IPS DF 6.9 (cell line): Measurements from ENCODE around the gene ARFIP2.

Experiments used
- DNase-seq: peaks from one replicate; pipeline ENCODE4 v3.0.0-alpha.2; 2013; ENCODE audit warnings: low read depth, low spot score
- H3K27ac ChIP-seq: one replicate; pipeline ENCODE4 v1.5.1; 2013; ENCODE audit warnings: low read length, control low read depth
- H3K27me3 ChIP-seq: 2 replicates; pipeline ENCODE4 v1.6.1; 2013; ENCODE audit warnings: mild to moderate bottlenecking, low read length; ENCODE audit not compliant: control insufficient read depth, insufficient read depth
- H3K36me3 ChIP-seq: 2 replicates; pipeline ENCODE4 v1.6.1; 2013; ENCODE audit warnings: low read length; ENCODE audit not compliant: control insufficient read depth, insufficient read depth
- H3K4me1 ChIP-seq: 2 replicates; pipeline ENCODE4 v1.6.1; 2013; ENCODE audit warnings: low read length; ENCODE audit not compliant: control insufficient read depth, insufficient read depth
- H3K4me3 ChIP-seq: 2 replicates; pipeline ENCODE4 v1.5.1; 2013; ENCODE audit warnings: mild to moderate bottlenecking, low read length
- H3K9me3 ChIP-seq: 2 replicates; pipeline ENCODE4 v1.6.1; 2013; ENCODE audit warnings: low read length, inconsistent platforms; ENCODE audit not compliant: control insufficient read depth, insufficient read depth
- WGBS: extraction: QIAGEN DNeasy Blood & Tissue Kit; methylation state at CpG from one replicate; pipeline ENCODE4 v1.1.7; 2013; ENCODE audit warnings: mixed read lengths, missing lambda C conversion rate; ENCODE audit not compliant: insufficient read length, insufficient coverage; 5-methylcytosine and 5-hydroxymethylcytosine counted together

ARFIP2 gene

DNA sequence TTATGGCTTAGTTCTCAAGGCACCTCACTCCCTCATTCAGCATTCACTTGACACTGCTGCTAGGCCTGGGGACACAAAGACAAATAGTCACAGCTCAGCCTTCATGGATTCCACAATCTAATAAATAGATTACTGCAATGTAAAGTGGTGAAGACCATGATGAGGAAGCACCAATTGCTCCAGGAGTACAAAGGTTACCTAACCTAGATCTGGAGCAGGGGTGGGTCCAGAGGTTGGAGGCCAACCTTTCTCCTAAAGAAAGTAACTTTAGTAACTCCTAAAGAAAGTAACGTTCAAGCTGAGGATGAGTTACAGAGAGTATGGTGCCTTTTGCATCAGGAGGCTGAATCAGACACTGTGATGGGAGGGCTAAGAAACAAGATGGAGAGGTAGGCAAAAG lies 11.5 kb downstream of the ARFIP2 start:
- no peak overlapping the region for H3K27ac ChIP-seq
- no peak for DNase-seq
- H3K9me3 ChIP-seq = no peaks in the 10 kb centered on the region
- H3K27me3 ChIP-seq = no peaks in the 10 kb centered on the region
- no CpG with 5 or more reads among the region's 1 CpG for WGBS
- H3K4me3 ChIP-seq = no peak overlapping the region
- H3K36me3 ChIP-seq = no peaks in the 10 kb centered on the region
- H3K4me1 ChIP-seq = peaks cover 2% of the 10 kb centered on the region; the same call in 1 of the 2 replicates

DNA sequence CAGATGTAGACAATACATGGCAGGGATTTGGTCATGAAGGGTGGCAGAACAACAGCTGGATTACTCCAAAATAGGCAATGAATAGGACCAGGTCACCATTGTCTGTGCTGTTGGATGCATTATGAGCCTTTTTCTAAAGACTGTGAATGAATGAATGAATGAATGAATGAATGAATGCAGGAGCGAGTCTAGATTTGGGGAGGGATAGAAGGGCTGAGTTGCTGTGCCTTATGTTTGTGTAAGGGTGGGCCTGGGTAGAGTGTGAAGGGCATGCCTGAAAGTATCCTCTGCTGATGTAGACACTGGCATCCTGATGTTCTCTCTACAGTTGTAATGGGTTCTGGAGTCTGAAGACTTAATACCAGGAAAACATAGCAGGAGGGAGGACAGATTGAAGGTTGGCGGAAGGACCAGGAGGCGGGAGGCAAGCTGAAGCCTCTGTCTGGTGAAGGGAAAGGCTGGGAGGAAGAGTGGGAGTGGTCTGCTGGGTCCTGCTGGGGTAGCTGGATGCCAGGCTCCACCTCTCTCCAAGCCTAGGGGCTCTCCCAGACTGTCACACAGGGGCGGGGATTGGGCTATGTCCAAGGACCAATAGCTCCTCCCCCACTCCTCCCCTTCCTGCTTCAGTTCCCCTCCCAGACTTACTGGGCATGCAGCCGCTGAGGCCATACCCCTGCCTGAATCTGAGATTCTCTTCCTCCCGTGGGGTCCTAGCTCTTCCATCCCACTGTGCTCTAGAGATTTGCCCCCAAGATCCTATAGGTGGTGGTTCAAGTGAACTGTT lies 12.2 kb downstream of the ARFIP2 start:
- DNase-seq = peak; percentile 99
- H3K9me3 ChIP-seq = no peaks in the 10 kb centered on the region
- no peaks in the 10 kb centered on the region for H3K27me3 ChIP-seq
- peaks cover 2% of the 10 kb centered on the region; the same call in 1 of the 2 replicates for H3K4me1 ChIP-seq
- WGBS = no CpG with 5 or more reads among the region's 6 CpGs
- H3K4me3 ChIP-seq = no peak overlapping the region
- H3K36me3 ChIP-seq = no peaks in the 10 kb centered on the region
- no peak overlapping the region for H3K27ac ChIP-seq

DNA sequence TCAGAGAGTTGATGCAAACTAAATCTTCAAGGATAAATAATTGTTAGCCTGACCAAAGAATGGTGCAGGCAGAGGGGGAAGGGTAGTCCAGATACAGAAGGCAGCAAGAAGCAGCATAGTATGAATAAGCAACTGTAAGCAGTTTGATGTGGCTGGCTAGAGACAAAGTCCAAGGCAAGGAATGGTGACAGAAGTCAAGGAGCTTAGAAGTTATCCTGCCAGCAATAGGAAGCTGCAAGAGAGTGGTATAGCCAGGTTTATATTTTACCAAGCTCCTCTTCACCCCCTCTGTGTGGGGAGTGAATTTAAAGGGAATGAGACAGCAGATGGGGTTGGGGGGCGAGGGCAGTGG lies 22.1 kb downstream of the ARFIP2 start:
- no CpG with 5 or more reads among the region's 1 CpG for WGBS

DNA sequence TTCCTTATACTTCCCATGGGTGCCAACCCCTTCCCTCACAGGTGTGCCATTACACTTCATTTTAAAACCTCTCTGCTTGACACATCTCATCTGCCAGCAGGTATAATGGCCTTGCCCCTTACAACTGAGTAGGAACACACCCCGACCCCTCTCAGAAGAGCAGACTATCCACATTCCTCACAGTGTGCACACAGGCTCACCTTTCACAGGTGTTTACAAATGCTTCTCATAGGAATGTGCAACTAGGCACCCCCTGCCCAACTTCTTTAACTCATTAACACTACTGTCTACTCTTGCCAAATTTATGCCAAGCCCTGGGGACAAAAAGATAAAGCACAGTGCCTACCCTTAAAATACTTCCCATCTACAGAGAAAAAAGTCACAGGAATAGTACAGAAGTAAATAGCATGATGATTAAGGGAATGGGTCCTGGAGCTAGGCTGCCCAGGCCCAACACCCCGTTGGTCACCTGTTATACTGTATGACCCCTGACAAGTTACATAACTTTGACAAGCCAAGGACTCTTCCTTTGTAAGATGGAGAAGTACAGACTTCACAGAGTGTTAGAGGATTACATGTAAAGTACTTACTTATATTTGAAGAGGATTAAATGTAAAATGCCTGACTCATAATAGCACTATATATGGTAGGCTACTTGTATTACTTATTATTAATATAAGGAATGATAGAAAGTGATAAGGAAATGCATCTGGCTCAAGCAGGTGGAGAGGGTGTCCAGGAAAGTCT lies 22.6 kb downstream of the ARFIP2 start:
- H3K27me3 ChIP-seq = no peaks in the 10 kb centered on the region
- peaks cover 7% of the 10 kb centered on the region for H3K36me3 ChIP-seq
- H3K4me3 ChIP-seq = no peak overlapping the region
- no peak for DNase-seq
- no CpG with 5 or more reads among the region's 2 CpGs for WGBS
- H3K27ac ChIP-seq = no peak overlapping the region
- H3K9me3 ChIP-seq = no peaks in the 10 kb centered on the region
- H3K4me1 ChIP-seq = no peaks in the 10 kb centered on the region

More for the DNA sequence above, 22.1 kb downstream of the ARFIP2 start:
- no peak for DNase-seq
- Histone ChIP-seq H3K9me3 (no peaks in the 10 kb centered on the region), H3K27ac (no peak overlapping the region), H3K36me3 (peaks cover 7% of the 10 kb centered on the region), H3K27me3 (no peaks in the 10 kb centered on the region), H3K4me3 (no peak overlapping the region), H3K4me1 (no peaks in the 10 kb centered on the region)

DNA sequence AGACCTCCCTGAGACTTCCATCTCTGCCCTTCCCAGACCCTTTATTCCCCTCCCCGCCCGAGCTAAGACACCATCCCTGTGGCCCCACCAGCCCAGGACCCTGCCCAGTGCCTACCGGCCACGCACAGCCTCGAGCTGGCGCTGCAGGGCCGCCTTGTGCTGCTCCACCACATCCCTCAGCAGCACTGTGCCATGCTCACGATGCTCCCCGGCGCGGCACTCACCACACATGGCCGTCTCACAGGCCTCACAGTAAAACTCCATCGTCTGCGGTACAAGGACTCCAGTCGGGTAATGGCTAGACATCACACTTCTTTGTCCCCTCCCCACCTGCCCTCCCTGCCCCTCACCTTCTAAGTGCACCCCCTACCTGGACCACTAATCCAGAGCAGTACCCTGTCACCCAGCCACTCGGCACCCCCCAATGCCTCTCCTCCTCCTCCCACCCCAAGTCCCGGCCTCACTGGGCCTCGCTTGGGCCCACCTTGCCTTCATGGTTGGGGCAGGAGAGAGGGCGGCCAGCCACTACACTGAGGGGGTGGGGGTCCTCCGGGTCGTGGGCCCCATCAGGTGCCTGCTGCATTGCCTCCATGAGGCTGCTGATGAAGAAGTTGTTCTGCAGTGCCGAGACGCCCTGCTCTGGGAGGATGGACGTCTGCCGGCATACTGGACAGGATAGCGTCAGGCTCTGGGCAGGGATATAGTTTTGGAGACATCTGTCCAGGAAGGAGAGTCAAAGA lies 23.4 kb downstream of the ARFIP2 start:
- H3K27ac ChIP-seq = no peak overlapping the region
- WGBS = no CpG with 5 or more reads among the region's 26 CpGs
- H3K27me3 ChIP-seq = no peaks in the 10 kb centered on the region
- no peak overlapping the region for H3K4me3 ChIP-seq
- DNase-seq = no peak
- no peaks in the 10 kb centered on the region for H3K9me3 ChIP-seq
- H3K36me3 ChIP-seq = peaks cover 7% of the 10 kb centered on the region
- no peaks in the 10 kb centered on the region for H3K4me1 ChIP-seq

DNA sequence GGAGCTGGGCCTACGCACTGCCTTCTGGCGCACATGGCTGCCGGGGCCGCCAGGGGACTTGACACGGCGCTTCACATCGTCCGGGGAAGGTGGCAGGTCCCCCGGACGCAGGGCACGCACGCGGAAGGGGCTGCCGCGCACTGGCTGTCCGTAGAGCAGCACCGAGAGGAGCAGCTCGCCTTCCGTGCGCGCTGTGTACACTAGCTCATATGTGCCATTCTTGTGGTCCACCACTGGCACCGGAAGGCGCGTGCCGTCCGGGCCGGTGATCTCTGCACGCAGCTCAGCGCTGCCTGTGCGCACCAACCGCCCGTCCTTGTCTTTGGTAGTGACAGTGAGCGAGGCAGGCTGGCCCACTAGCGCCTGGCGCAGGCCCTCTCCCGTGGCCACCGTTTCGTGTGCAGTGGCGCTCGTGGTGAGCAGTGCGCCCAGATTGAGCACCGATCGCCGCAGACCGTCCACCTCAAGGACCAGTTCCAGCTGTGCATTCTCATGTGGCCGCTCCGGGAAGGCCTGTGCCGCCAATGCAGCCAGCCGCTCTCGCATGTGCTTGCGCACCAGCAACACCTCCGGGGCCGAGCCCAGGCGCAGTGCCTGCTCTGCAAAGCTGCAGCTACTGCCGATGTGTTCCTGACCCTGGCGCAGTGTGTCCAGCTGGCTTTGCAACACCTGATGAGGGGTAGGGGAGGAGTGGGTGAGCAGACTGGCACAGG lies 24.6 kb downstream of the ARFIP2 start:
- no peak for DNase-seq
- H3K4me1 ChIP-seq = no peaks in the 10 kb centered on the region
- WGBS = no CpG with 5 or more reads among the region's 56 CpGs
- no peaks in the 10 kb centered on the region for H3K27me3 ChIP-seq
- H3K27ac ChIP-seq = no peak overlapping the region
- no peaks in the 10 kb centered on the region for H3K9me3 ChIP-seq
- no peak overlapping the region for H3K4me3 ChIP-seq
- peaks cover 7% of the 10 kb centered on the region for H3K36me3 ChIP-seq

DNA sequence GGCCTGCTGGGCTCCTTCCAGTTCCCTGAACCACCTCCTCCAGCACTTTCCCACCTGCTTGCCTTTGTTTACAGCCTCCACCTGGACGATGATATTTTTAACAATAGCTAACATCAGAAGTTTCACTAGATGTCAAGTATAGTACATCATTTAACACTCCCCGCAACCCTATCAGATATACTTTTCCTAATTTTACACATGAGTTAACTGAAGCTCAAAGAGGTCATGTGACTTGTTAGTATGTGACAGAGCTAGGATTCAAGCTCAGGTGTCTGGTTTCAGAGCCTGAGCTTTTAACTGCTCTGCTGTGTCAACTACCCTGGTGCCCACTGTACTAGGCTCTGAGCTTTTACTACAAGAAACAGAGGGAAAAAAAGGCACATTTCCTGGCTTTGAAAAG lies 26.1 kb downstream of the ARFIP2 start:
- H3K4me3 ChIP-seq = no peak overlapping the region
- no peak overlapping the region for H3K27ac ChIP-seq
- WGBS = no CpG with 5 or more reads among the region's 2 CpGs
- H3K4me1 ChIP-seq = no peaks in the 10 kb centered on the region
- DNase-seq = no peak
- H3K27me3 ChIP-seq = no peaks in the 10 kb centered on the region
- H3K36me3 ChIP-seq = peaks cover 10% of the 10 kb centered on the region
- no peaks in the 10 kb centered on the region for H3K9me3 ChIP-seq

DNA sequence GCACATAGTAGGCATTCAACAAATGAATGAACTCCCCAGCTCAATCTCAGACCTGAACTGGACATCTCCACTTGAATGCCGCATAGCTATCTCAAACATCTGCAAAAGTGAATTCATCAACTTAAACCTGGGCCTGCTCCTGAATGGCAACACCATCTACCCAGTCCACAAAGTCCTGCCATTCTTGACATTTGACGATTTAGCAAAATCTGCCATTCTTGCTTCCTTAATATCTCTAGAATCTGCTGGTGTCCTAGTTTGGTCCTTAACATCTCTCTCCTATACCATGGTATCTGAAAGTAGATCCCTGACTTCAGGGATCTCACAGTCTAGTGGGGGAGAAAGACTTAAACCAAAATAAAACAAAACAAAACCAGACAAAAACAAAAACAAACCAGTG lies 28.0 kb downstream of the ARFIP2 start:
- DNase-seq = no peak
- Histone ChIP-seq H3K27me3 (no peaks in the 10 kb centered on the region), H3K4me3 (no peak overlapping the region), H3K36me3 (peaks cover 13% of the 10 kb centered on the region), H3K4me1 (no peaks in the 10 kb centered on the region), H3K9me3 (no peaks in the 10 kb centered on the region), H3K27ac (no peak overlapping the region)
- WGBS = no CpG with 5 or more reads among the region's 2 CpGs

DNA sequence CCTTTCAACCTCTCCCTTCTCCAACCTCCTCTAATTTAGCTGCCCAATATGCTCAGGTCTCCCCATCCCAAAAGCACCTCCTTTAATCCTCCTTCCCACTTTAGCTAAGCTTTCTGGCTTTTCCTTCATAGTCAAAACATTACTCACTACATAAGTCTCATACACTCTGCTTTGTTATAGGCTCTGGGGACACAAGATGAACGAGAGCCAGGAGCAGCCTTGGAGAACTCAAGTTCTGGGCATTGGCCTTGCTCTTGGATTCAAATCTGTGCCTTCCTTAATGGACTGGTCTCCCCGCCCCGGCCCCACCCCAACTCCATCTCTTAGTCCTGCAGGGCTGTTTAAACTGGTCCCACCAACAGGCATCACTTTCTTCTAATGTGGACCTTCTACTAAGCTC lies 28.9 kb downstream of the ARFIP2 start:
- peaks cover 12% of the 10 kb centered on the region for H3K36me3 ChIP-seq
- whole genome bisulfite sequencing = no CpG with 5 or more reads among the region's 3 CpGs
- H3K4me1 ChIP-seq = no peaks in the 10 kb centered on the region
- no peaks in the 10 kb centered on the region for H3K27me3 ChIP-seq
- no peaks in the 10 kb centered on the region for H3K9me3 ChIP-seq
- DNase-seq = no peak
- H3K27ac ChIP-seq = no peak overlapping the region
- no peak overlapping the region for H3K4me3 ChIP-seq

DNA sequence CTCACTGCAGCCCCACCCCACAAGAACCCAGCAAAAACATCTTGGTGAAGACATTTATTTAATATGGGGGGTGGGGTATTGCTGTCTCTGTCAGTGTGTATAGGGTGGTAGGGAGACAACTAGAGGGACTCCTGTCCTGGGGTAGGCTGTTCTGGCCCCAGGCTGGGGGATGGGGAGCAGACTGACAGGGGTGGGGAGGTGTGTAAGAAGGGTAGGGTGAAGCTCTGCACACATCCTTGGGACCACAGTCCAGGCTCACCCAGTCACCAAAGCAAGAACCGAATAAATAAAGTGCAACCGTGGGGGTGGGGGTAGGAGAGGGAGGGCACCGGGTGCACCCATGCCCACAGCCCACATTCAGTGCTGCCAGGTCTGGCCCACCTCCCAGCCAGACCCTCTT lies 32.6 kb downstream of the ARFIP2 start:
- no peak for DNase-seq
- no CpG with 5 or more reads among the region's 3 CpGs for WGBS
- no peak overlapping the region for H3K27ac ChIP-seq
- peaks cover 6% of the 10 kb centered on the region; the same call in 1 of the 2 replicates for H3K36me3 ChIP-seq
- H3K9me3 ChIP-seq = no peaks in the 10 kb centered on the region
- no peak overlapping the region for H3K4me3 ChIP-seq
- H3K4me1 ChIP-seq = no peaks in the 10 kb centered on the region
- no peaks in the 10 kb centered on the region for H3K27me3 ChIP-seq
